ENCODE results near the gene NLRP6.

- TF ChIP-seq CTCF (IDR thresholded peaks at IDR 0.05) (no peak), POLR2AphosphoS5 (IDR thresholded peaks at IDR 0.05) (no peak)
Observed at GRCh38 chr11:241634-242033, 36.6 kb upstream of the NLRP6 start.

Measured in suprapubic skin (tissue), 3 donors.